ENCODE results near the gene DDX6. TPM values are rescaled to one million over a fixed set of nuclear protein-coding genes. Genes with fewer than 3 reads are reported as not detected.
"Not testable (repeated sequence)": the region's sequence is repeated elsewhere in the genome, so short reads cannot be mapped to it uniquely, and the experiment has no call there.

DDX6 gene
- total RNA-seq, 1 experiment from 2014 or later: 229 TPM

DNA sequence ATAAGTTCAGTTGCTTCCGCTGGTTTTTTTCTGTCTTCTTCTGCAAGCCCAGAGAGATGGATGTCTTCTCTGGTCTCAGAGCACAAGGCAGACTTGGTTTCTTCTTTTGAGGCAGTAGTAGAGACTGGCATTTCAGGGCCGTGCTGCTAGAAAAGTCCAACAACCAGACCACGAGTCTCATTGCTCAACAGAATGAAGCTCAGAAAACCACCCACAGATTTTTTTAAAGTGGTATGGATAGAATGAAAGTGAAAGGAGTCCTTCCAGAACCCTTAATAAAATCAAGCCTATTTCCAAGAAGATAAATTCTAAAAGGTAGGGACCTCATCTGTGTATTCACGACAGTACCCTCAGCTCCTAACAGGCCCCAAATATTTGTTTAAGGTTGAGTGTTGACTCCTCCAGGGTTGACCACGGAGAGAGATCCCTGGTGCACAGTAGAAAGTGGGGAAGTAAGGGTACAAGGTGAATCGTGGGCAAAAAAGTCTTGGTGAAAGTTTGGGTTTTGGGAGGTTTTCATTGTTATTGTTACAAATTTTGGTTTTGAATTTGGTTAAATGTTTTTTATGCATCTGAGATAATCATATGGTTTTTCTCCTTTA is 43.6 kb upstream of the DDX6 start:
- TF ChIP-seq, protein P1, sequence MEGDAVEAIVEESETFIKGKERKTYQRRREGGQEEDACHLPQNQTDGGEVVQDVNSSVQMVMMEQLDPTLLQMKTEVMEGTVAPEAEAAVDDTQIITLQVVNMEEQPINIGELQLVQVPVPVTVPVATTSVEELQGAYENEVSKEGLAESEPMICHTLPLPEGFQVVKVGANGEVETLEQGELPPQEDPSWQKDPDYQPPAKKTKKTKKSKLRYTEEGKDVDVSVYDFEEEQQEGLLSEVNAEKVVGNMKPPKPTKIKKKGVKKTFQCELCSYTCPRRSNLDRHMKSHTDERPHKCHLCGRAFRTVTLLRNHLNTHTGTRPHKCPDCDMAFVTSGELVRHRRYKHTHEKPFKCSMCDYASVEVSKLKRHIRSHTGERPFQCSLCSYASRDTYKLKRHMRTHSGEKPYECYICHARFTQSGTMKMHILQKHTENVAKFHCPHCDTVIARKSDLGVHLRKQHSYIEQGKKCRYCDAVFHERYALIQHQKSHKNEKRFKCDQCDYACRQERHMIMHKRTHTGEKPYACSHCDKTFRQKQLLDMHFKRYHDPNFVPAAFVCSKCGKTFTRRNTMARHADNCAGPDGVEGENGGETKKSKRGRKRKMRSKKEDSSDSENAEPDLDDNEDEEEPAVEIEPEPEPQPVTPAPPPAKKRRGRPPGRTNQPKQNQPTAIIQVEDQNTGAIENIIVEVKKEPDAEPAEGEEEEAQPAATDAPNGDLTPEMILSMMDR (conservative IDR thresholded peaks at IDR 0.05; ENCODE audit: low read depth, low read length): no peak
- no peak for TF ChIP-seq EZH2 (IDR thresholded peaks at IDR 0.05; ENCODE audit: borderline replicate concordance, low read depth, low read length, poor library complexity, severe bottlenecking)
- Histone ChIP-seq H3K27ac (ENCODE audit: low read depth, low read length, poor library complexity, severe bottlenecking) (no peak overlapping the region), H3K4me3 (ENCODE audit: low read depth, low read length, poor library complexity, severe bottlenecking) (no peak overlapping the region), H3K9me3 (ENCODE audit: low read depth, low read length, poor library complexity, severe bottlenecking) (no peaks in the 10 kb centered on the region), H3K36me3 (ENCODE audit: insufficient read depth, low read length, poor library complexity, severe bottlenecking) (no peaks in the 10 kb centered on the region), H3K27me3 (replicated peaks; ENCODE audit: insufficient read depth, low read depth, low read length, poor library complexity) (no peaks in the 10 kb centered on the region), H3K4me1 (ENCODE audit: insufficient read depth, low read length, poor library complexity, severe bottlenecking) (no peaks in the 10 kb centered on the region)
- intact Hi-C loops (cut with micrococcal nuclease; ENCODE audit: unreplicated experiment): no loop called here
- DNase-seq (ENCODE audit: low spot score): no peak
- BruUV-seq (replicated peaks): no TSS peak
- POLR2A ChIA-PET (ENCODE audit: low non-redundant PET): no interaction called here
- CTCF ChIA-PET: no interaction called here

DNA sequence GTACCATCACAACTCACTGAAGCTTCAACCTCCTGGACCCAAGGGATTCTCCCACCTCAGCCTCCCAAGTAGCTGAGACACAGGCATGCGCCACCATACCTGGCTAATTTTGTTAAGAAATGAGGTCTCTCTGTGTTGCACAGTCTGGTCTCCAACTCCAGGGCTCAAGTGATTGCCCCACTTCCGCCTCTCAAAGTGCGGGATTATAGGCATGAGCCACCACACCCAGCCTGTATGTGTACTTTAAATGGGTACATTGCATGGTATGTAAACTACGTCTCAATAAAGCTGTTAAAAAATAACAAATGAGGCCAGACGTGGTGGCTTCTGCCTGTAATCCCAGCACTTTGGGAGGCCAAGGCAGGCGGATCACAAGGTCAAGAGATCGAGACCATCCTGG is 36.2 kb upstream of the DDX6 start:
- Histone ChIP-seq H3K4me1 (ENCODE audit: insufficient read depth, low read length, poor library complexity, severe bottlenecking) (no peaks in the 10 kb centered on the region), H3K27ac (ENCODE audit: low read depth, low read length, poor library complexity, severe bottlenecking) (no peak overlapping the region), H3K4me3 (ENCODE audit: low read depth, low read length, poor library complexity, severe bottlenecking) (no peak overlapping the region), H3K36me3 (ENCODE audit: insufficient read depth, low read length, poor library complexity, severe bottlenecking) (no peaks in the 10 kb centered on the region), H3K9me3 (ENCODE audit: low read depth, low read length, poor library complexity, severe bottlenecking) (no peaks in the 10 kb centered on the region), H3K27me3 (replicated peaks; ENCODE audit: insufficient read depth, low read depth, low read length, poor library complexity) (no peaks in the 10 kb centered on the region)
- DNase-seq (ENCODE audit: low spot score): no peak
- TF ChIP-seq EZH2 (IDR thresholded peaks at IDR 0.05; ENCODE audit: borderline replicate concordance, low read depth, low read length, poor library complexity, severe bottlenecking): no peak
- TF ChIP-seq, protein P1 (conservative IDR thresholded peaks at IDR 0.05; ENCODE audit: low read depth, low read length): no peak
- no TSS peak for BruUV-seq (replicated peaks)
- ChIA-PET POLR2A (ENCODE audit: low non-redundant PET) (no interaction called here), CTCF (no interaction called here)
- intact Hi-C loops (cut with micrococcal nuclease; ENCODE audit: unreplicated experiment): no loop called here

DNA sequence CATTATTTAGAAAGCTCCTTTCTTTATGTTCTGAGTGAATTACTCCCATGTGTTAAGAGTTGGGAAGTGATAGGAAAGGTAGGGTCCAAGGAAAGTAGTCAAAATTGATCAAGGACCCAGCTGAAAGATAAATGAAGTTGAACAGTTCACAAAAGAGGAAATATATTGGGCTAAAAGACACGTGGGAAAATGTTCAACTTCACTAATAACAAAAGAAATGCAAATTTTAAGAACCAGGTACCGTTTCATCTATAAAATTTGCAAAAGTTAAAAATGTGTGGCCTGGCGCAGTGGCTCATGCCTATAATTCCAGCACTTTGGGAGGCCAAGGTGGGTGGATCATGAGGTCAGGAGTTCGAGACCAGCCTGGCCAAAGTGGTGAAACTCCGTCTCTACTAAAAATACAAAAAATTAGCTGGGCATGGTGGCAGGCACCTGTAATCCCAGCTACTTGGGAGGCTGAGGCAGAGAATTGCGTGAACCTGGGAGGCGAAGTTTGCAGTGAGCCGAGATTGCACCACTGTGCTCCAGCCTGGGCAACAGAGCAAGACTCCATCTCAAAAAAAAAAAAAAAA is 32.1 kb upstream of the DDX6 start:
- H3K4me1 ChIP-seq (ENCODE audit: insufficient read depth, low read length, poor library complexity, severe bottlenecking); DNase-seq (ENCODE audit: low spot score); BruUV-seq (replicated peaks); H3K27ac ChIP-seq (ENCODE audit: low read depth, low read length, poor library complexity, severe bottlenecking); H3K36me3 ChIP-seq (ENCODE audit: insufficient read depth, low read length, poor library complexity, severe bottlenecking); H3K4me3 ChIP-seq (ENCODE audit: low read depth, low read length, poor library complexity, severe bottlenecking); POLR2A ChIA-PET (ENCODE audit: low non-redundant PET); H3K27me3 ChIP-seq (replicated peaks; ENCODE audit: insufficient read depth, low read depth, low read length, poor library complexity); H3K9me3 ChIP-seq (ENCODE audit: low read depth, low read length, poor library complexity, severe bottlenecking); intact Hi-C loops (cut with micrococcal nuclease; ENCODE audit: unreplicated experiment): not testable (repeated sequence)
- CTCF ChIA-PET: interaction anchor here (0.6 kb wide), 1 partner anchor 143 kb away, joined by 7 read pairs; no protein-coding TSS in a partner anchor
